Measurements from ENCODE around the gene SLC22A3. TPM values are rescaled to one million over a fixed set of nuclear protein-coding genes. Genes with fewer than 3 reads are reported as not detected.

The SLC22A3 gene
- total and polyA plus RNA-seq, 2 donors (not counting 1 experiment from before 2014, with no cell fraction given), result not detected

DNA sequence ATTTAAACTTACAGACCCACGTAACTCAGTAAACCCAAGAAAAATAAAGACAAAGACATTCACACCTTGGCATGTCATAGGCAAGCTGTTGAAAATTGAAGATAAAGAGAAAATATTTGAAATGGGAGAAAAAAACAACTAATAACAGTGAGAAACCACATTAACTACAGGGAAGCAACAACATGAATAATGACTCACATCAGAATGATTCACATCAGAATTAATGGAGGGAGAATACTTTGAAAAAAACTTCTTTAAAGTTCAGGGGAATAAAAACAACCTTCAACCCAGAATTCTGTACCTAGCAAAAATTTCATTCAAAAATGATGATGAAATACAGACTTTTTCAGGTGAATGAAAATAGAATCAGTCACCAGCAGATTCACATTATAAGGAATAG, 32.9 kb upstream of the SLC22A3 start:
- no peak overlapping the region for H3K4me3 Mint-ChIP-seq
- POLR2A ChIA-PET, result no interaction called here
- ATAC-seq (ENCODE audit: low read depth) (no peak), DNase-seq (no peak)
- peaks cover 3% of the 10 kb centered on the region for H3K27me3 Mint-ChIP-seq
- H3K9ac ChIP-seq (ENCODE audit: low read length), result no peak overlapping the region
- no CpG with 5 or more reads among the region's 1 CpG for WGBS (ENCODE audit: insufficient coverage)
- H4K20me1 ChIP-seq (ENCODE audit: control insufficient read depth, insufficient read depth, low read length, poor library complexity, severe bottlenecking), result no peaks in the 10 kb centered on the region
- H2AFZ ChIP-seq (ENCODE audit: insufficient read depth, low read depth, low read length, poor library complexity, severe bottlenecking), result no peak overlapping the region
- H3K27ac Mint-ChIP-seq, result no peak overlapping the region
- no peaks in the 10 kb centered on the region for H3K4me1 ChIP-seq (ENCODE audit: control insufficient read depth in 2 of 2, insufficient read depth in 2 of 2, low read length in 2 of 2)
- CTCF ChIA-PET, result no interaction called here
- H3K36me3 ChIP-seq (replicated peaks in 1 of 2; ENCODE audit: control extremely low read depth in 1 of 2, control insufficient read depth in 1 of 2, extremely low read depth in 1 of 2, insufficient read depth in 2 of 2, low read length in 1 of 2), result no peaks in the 10 kb centered on the region
- intact Hi-C loops (cut with micrococcal nuclease), result no loop called here
- TF ChIP-seq, protein P1, sequence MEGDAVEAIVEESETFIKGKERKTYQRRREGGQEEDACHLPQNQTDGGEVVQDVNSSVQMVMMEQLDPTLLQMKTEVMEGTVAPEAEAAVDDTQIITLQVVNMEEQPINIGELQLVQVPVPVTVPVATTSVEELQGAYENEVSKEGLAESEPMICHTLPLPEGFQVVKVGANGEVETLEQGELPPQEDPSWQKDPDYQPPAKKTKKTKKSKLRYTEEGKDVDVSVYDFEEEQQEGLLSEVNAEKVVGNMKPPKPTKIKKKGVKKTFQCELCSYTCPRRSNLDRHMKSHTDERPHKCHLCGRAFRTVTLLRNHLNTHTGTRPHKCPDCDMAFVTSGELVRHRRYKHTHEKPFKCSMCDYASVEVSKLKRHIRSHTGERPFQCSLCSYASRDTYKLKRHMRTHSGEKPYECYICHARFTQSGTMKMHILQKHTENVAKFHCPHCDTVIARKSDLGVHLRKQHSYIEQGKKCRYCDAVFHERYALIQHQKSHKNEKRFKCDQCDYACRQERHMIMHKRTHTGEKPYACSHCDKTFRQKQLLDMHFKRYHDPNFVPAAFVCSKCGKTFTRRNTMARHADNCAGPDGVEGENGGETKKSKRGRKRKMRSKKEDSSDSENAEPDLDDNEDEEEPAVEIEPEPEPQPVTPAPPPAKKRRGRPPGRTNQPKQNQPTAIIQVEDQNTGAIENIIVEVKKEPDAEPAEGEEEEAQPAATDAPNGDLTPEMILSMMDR (IDR thresholded peaks at IDR 0.05), result no peak
- TF ChIP-seq EZH2 (IDR thresholded peaks at IDR 0.05; ENCODE audit: borderline replicate concordance, insufficient read depth, low read depth, low read length, poor library complexity, severe bottlenecking), result no peak
- no peaks in the 10 kb centered on the region for H3K79me2 ChIP-seq (ENCODE audit: control insufficient read depth, insufficient read depth, low read length)
- H3K4me1 Mint-ChIP-seq, result no peaks in the 10 kb centered on the region
- H3K27me3 ChIP-seq (replicated peaks in 1 of 4; ENCODE audit: control extremely low read depth in 1 of 4, control insufficient read depth in 3 of 4, insufficient read depth in 4 of 4, low read length in 3 of 4), result no peaks in the 10 kb centered on the region
- peaks cover 3 to 19% (median 18%) of the 10 kb centered on the region in 3 donors for H3K9me3 ChIP-seq (ENCODE audit: control extremely low read depth in 1 of 3, control insufficient read depth in 2 of 3, insufficient read depth in 1 of 3, low read length in 2 of 3)
- H3K4me2 ChIP-seq (replicated peaks; ENCODE audit: low read depth, low read length, poor library complexity, severe bottlenecking), result no peak overlapping the region
- no peak overlapping the region for H3K4me3 ChIP-seq (ENCODE audit: control extremely low read depth in 1 of 5, extremely low read depth in 1 of 5, insufficient read depth in 1 of 5, low read depth in 2 of 5, low read length in 4 of 5)
- H3K27ac ChIP-seq (ENCODE audit: low read length in 2 of 2), result no peak overlapping the region
- peaks cover 4% of the 10 kb centered on the region for H3K9me3 Mint-ChIP-seq (ENCODE audit: insufficient read depth)

DNA sequence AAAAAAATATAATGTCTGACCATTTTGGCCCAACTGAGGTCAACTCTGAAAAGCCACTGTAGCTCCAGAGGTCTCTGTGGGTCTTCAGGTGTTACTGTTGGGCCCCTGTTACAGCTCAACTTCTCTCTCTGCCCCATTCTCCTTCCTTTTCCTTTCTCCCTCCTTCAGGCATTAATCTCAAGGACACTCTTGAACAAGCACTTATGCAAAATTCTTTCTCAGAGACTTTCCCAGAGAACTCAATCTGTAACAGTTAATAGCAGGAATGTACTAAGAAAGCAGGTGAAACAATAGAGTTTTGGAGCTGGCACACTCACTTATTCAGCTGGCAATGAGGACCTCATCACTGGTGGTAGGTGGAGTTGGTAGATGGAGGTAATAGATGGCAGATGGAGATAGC, 31.9 kb upstream of the SLC22A3 start:
- no peak for TF ChIP-seq EZH2 (IDR thresholded peaks at IDR 0.05; ENCODE audit: borderline replicate concordance, insufficient read depth, low read depth, low read length, poor library complexity, severe bottlenecking)
- TF ChIP-seq, protein P1 (IDR thresholded peaks at IDR 0.05), result no peak
- Histone ChIP-seq H3K4me1 (ENCODE audit: control insufficient read depth in 2 of 2, insufficient read depth in 2 of 2, low read length in 2 of 2) (no peaks in the 10 kb centered on the region), H3K27me3 (replicated peaks in 1 of 4; ENCODE audit: control extremely low read depth in 1 of 4, control insufficient read depth in 3 of 4, insufficient read depth in 4 of 4, low read length in 3 of 4) (no peaks in the 10 kb centered on the region), H3K36me3 (replicated peaks in 1 of 2; ENCODE audit: control extremely low read depth in 1 of 2, control insufficient read depth in 1 of 2, extremely low read depth in 1 of 2, insufficient read depth in 2 of 2, low read length in 1 of 2) (no peaks in the 10 kb centered on the region), H3K9me3 (ENCODE audit: control extremely low read depth in 1 of 3, control insufficient read depth in 2 of 3, insufficient read depth in 1 of 3, low read length in 2 of 3) (peaks cover 3 to 22% (median 15%) of the 10 kb centered on the region in 3 donors), H3K4me3 (ENCODE audit: control extremely low read depth in 1 of 5, extremely low read depth in 1 of 5, insufficient read depth in 1 of 5, low read depth in 2 of 5, low read length in 4 of 5) (no peak overlapping the region), H3K27ac (ENCODE audit: low read length in 2 of 2) (no peak overlapping the region), H3K79me2 (ENCODE audit: control insufficient read depth, insufficient read depth, low read length) (no peaks in the 10 kb centered on the region), H3K9ac (ENCODE audit: low read length) (no peak overlapping the region), H4K20me1 (ENCODE audit: control insufficient read depth, insufficient read depth, low read length, poor library complexity, severe bottlenecking) (no peaks in the 10 kb centered on the region), H2AFZ (ENCODE audit: insufficient read depth, low read depth, low read length, poor library complexity, severe bottlenecking) (no peak overlapping the region), H3K4me2 (replicated peaks; ENCODE audit: low read depth, low read length, poor library complexity, severe bottlenecking) (no peak overlapping the region)
- intact Hi-C loops (cut with micrococcal nuclease), result no loop called here
- H3K4me1 Mint-ChIP-seq, result no peaks in the 10 kb centered on the region
- peaks cover 3% of the 10 kb centered on the region for H3K27me3 Mint-ChIP-seq
- CTCF ChIA-PET, result no interaction called here
- DNase-seq, result no peak
- no peak for ATAC-seq (ENCODE audit: low read depth)
- H3K27ac Mint-ChIP-seq, result no peak overlapping the region
- POLR2A ChIA-PET, result no interaction called here
- H3K4me3 Mint-ChIP-seq, result no peak overlapping the region
- peaks cover 5% of the 10 kb centered on the region for H3K9me3 Mint-ChIP-seq (ENCODE audit: insufficient read depth)
